Measurements from ENCODE around the gene OR2AJ1.

OR2AJ1 gene

DNA sequence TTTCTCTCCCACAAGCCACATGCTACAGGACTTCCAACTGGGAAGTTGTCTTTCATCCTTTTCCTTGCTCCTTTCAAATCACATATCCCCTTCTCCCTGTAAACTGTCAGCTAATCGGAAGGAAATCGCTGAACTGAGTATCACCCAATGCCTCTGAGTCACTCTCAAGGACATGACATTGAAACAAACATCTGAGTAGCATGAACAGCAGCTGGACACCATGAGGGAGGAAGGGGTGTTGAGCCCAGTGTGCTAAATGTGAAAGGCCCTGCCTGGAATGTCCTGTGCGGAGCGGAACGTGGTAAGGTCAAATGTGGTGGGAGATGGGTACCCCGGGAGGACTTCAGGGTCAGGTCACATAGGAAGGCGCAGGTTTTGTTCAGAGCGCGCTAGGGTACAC, at the start of gene OR2AJ1:
Gene OR2AJ1 (plus strand): TSS at position 22 of the 400 bp plus-strand sequence. CDS start 8,880 bp downstream, outside the sequence.
- no peak within 1 kb of the TSS for H3K9ac ChIP-seq (ENCODE audit: low read depth in 1 of 2, low read length in 2 of 2)
- no peaks in the 10 kb centered on the region for H3K27me3 ChIP-seq (ENCODE audit: control insufficient read depth in 2 of 2, insufficient read depth in 2 of 2, low read length in 2 of 2)
- no peaks in the 10 kb centered on the region for H3K36me3 ChIP-seq (ENCODE audit: control insufficient read depth in 2 of 2, insufficient read depth in 2 of 2, low read length in 2 of 2)
- H3K4me3 ChIP-seq (ENCODE audit: low read length in 2 of 2) = no peak within 1 kb of the TSS
- H3K4me1 ChIP-seq (ENCODE audit: control insufficient read depth in 2 of 2, insufficient read depth in 2 of 2, low read length in 2 of 2) = no peaks in the 10 kb centered on the region
- H3K27ac ChIP-seq (ENCODE audit: low read depth in 2 of 2, low read length in 2 of 2) = no peak within 1 kb of the TSS
- H3K9me3 ChIP-seq (ENCODE audit: control insufficient read depth in 2 of 2, low read length in 2 of 2) = no peaks in the 10 kb centered on the region

DNA sequence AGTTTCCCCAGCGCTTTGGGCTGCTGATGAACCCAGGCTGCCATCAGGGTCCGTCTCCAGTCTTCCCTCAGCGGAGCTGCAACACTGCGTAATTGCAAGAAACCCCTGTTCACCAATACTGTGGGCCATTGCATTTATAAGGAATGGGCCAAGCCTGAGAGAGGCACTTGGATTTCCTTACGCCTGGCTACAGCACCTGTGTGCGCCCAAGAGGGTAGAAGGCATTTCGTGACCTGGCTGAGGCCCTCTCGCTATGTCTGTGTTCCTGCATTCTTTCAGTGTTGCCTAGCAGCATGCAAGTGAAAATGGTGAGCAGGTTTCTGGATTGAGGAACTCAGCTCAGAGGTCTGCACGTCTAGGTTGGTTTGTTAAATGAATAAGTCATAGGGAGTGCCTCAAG, 41.3 kb upstream of the OR2AJ1 start:
- no peak overlapping the region for H3K4me3 ChIP-seq (ENCODE audit: low read length in 2 of 2)
- H3K4me1 ChIP-seq (ENCODE audit: control insufficient read depth in 2 of 2, insufficient read depth in 2 of 2, low read length in 2 of 2) = no peaks in the 10 kb centered on the region
- no peak overlapping the region for H3K27ac ChIP-seq (ENCODE audit: low read depth in 2 of 2, low read length in 2 of 2)
- no peaks in the 10 kb centered on the region for H3K27me3 ChIP-seq (ENCODE audit: control insufficient read depth in 2 of 2, insufficient read depth in 2 of 2, low read length in 2 of 2)
- no peak overlapping the region for H3K9ac ChIP-seq (ENCODE audit: low read depth in 1 of 2, low read length in 2 of 2)
- H3K36me3 ChIP-seq (ENCODE audit: control insufficient read depth in 2 of 2, insufficient read depth in 2 of 2, low read length in 2 of 2) = no peaks in the 10 kb centered on the region
- H3K9me3 ChIP-seq (ENCODE audit: control insufficient read depth in 2 of 2, low read length in 2 of 2) = no peaks in the 10 kb centered on the region

DNA sequence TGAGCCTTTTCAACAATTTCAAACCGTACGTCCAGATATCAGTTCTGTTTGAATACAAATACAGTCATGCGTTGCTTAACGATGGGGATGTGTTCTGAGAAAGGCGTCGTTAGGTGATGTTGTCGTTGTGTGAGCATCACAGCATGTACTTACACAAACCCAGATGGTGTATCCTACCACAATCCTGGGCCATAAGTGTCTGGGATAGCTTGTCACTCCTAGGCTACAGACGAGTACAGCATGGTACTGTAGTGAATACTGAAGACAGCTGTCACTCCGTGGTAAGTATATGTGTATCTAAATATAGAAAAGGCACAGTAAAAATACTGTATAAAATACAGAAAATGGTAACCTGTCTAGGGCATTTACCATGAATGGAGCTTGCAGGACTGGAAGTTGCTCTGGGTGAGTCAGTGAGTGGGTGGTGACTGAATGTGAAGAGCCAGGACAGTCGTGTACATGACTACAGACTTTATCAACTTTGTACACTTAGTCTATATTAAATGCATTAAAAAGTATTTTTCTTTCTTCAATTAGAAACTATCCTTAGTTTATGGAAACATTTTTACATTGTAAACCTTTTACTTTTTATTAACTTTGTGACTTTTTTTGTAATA, 39.8 kb upstream of the OR2AJ1 start:
- Histone ChIP-seq H3K4me1 (ENCODE audit: control insufficient read depth in 2 of 2, insufficient read depth in 2 of 2, low read length in 2 of 2) (no peaks in the 10 kb centered on the region), H3K27ac (ENCODE audit: low read depth in 2 of 2, low read length in 2 of 2) (no peak overlapping the region), H3K36me3 (ENCODE audit: control insufficient read depth in 2 of 2, insufficient read depth in 2 of 2, low read length in 2 of 2) (no peaks in the 10 kb centered on the region), H3K9me3 (ENCODE audit: control insufficient read depth in 2 of 2, low read length in 2 of 2) (no peaks in the 10 kb centered on the region), H3K4me3 (ENCODE audit: low read length in 2 of 2) (no peak overlapping the region), H3K27me3 (ENCODE audit: control insufficient read depth in 2 of 2, insufficient read depth in 2 of 2, low read length in 2 of 2) (no peaks in the 10 kb centered on the region), H3K9ac (ENCODE audit: low read depth in 1 of 2, low read length in 2 of 2) (no peak overlapping the region)

DNA sequence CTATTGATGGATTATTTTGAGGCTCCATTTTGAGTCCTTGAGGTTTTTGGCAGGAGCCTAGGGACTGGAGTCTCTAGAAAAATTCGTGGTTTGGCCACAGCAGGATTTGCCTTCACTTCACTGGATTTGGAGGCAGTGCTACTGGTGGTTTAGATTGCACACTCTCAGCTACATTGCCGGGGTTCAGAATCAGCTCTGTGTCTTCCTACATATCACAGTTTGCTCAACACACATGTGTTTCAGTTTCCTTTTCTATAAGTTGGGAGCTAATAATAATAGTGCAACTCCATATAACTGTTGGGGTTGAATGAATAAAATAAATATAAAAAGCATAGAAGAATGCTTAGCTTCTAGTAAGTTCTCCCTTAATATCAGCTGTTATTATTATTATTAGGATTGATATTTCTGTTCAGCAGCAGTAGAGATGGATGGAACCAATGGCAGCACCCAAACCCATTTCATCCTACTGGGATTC, 29.5 kb upstream of the OR2AJ1 start, which contains the start of gene OR2W3:
Gene OR2W3 (plus strand): TSS at position 425 of the 475 bp plus-strand sequence. CDS start 0 bp downstream, at position 425.
- Histone ChIP-seq H3K36me3 (ENCODE audit: control insufficient read depth in 2 of 2, insufficient read depth in 2 of 2, low read length in 2 of 2) (no peaks in the 10 kb centered on the region), H3K9ac (ENCODE audit: low read depth in 1 of 2, low read length in 2 of 2) (no peak within 1 kb of the TSS), H3K27me3 (ENCODE audit: control insufficient read depth in 2 of 2, insufficient read depth in 2 of 2, low read length in 2 of 2) (no peaks in the 10 kb centered on the region), H3K4me1 (ENCODE audit: control insufficient read depth in 2 of 2, insufficient read depth in 2 of 2, low read length in 2 of 2) (no peaks in the 10 kb centered on the region), H3K4me3 (ENCODE audit: low read length in 2 of 2) (no peak within 1 kb of the TSS), H3K27ac (ENCODE audit: low read depth in 2 of 2, low read length in 2 of 2) (no peak within 1 kb of the TSS), H3K9me3 (ENCODE audit: control insufficient read depth in 2 of 2, low read length in 2 of 2) (no peaks in the 10 kb centered on the region)

- Histone ChIP-seq H3K4me1 (ENCODE audit: control insufficient read depth in 2 of 2, insufficient read depth in 2 of 2, low read length in 2 of 2) (no peaks in the 10 kb centered on the region), H3K9me3 (ENCODE audit: control insufficient read depth in 2 of 2, low read length in 2 of 2) (no peaks in the 10 kb centered on the region), H3K27me3 (ENCODE audit: control insufficient read depth in 2 of 2, insufficient read depth in 2 of 2, low read length in 2 of 2) (no peaks in the 10 kb centered on the region), H3K36me3 (ENCODE audit: control insufficient read depth in 2 of 2, insufficient read depth in 2 of 2, low read length in 2 of 2) (no peaks in the 10 kb centered on the region), H3K9ac (ENCODE audit: low read depth in 1 of 2, low read length in 2 of 2) (no peak overlapping the region), H3K27ac (ENCODE audit: low read depth in 2 of 2, low read length in 2 of 2) (no peak overlapping the region), H3K4me3 (ENCODE audit: low read length in 2 of 2) (no peak overlapping the region)
Measured at GRCh38 chr1:247895976-247896375, 28.7 kb upstream of the OR2AJ1 start.

GRCh38 chr1:247904122-247904521, 20.6 kb upstream of the OR2AJ1 start:
- Histone ChIP-seq H3K27ac (ENCODE audit: low read depth in 2 of 2, low read length in 2 of 2) (no peak overlapping the region), H3K27me3 (ENCODE audit: control insufficient read depth in 2 of 2, insufficient read depth in 2 of 2, low read length in 2 of 2) (no peaks in the 10 kb centered on the region), H3K4me3 (ENCODE audit: low read length in 2 of 2) (no peak overlapping the region), H3K9ac (ENCODE audit: low read depth in 1 of 2, low read length in 2 of 2) (no peak overlapping the region), H3K36me3 (ENCODE audit: control insufficient read depth in 2 of 2, insufficient read depth in 2 of 2, low read length in 2 of 2) (no peaks in the 10 kb centered on the region), H3K4me1 (ENCODE audit: control insufficient read depth in 2 of 2, insufficient read depth in 2 of 2, low read length in 2 of 2) (no peaks in the 10 kb centered on the region), H3K9me3 (ENCODE audit: control insufficient read depth in 2 of 2, low read length in 2 of 2) (no peaks in the 10 kb centered on the region)

GRCh38 chr1:247905181-247905580, 19.5 kb upstream of the OR2AJ1 start:
- no peaks in the 10 kb centered on the region for H3K4me1 ChIP-seq (ENCODE audit: control insufficient read depth in 2 of 2, insufficient read depth in 2 of 2, low read length in 2 of 2)
- no peak overlapping the region for H3K27ac ChIP-seq (ENCODE audit: low read depth in 2 of 2, low read length in 2 of 2)
- no peaks in the 10 kb centered on the region for H3K36me3 ChIP-seq (ENCODE audit: control insufficient read depth in 2 of 2, insufficient read depth in 2 of 2, low read length in 2 of 2)
- H3K4me3 ChIP-seq (ENCODE audit: low read length in 2 of 2) = no peak overlapping the region
- H3K9me3 ChIP-seq (ENCODE audit: control insufficient read depth in 2 of 2, low read length in 2 of 2) = no peaks in the 10 kb centered on the region
- H3K27me3 ChIP-seq (ENCODE audit: control insufficient read depth in 2 of 2, insufficient read depth in 2 of 2, low read length in 2 of 2) = no peaks in the 10 kb centered on the region
- no peak overlapping the region for H3K9ac ChIP-seq (ENCODE audit: low read depth in 1 of 2, low read length in 2 of 2)

- Histone ChIP-seq H3K27ac (ENCODE audit: low read depth in 2 of 2, low read length in 2 of 2) (no peak overlapping the region), H3K9me3 (ENCODE audit: control insufficient read depth in 2 of 2, low read length in 2 of 2) (peaks cover 0 to 2% of the 10 kb centered on the region in 2 donors), H3K4me1 (ENCODE audit: control insufficient read depth in 2 of 2, insufficient read depth in 2 of 2, low read length in 2 of 2) (no peaks in the 10 kb centered on the region), H3K9ac (ENCODE audit: low read depth in 1 of 2, low read length in 2 of 2) (no peak overlapping the region), H3K36me3 (ENCODE audit: control insufficient read depth in 2 of 2, insufficient read depth in 2 of 2, low read length in 2 of 2) (no peaks in the 10 kb centered on the region), H3K27me3 (ENCODE audit: control insufficient read depth in 2 of 2, insufficient read depth in 2 of 2, low read length in 2 of 2) (no peaks in the 10 kb centered on the region), H3K4me3 (ENCODE audit: low read length in 2 of 2) (peak overlapping the region in 1 of 2 donors; percentile 55)
Measured at GRCh38 chr1:247905910-247906503, 18.7 kb upstream of the OR2AJ1 start.

DNA sequence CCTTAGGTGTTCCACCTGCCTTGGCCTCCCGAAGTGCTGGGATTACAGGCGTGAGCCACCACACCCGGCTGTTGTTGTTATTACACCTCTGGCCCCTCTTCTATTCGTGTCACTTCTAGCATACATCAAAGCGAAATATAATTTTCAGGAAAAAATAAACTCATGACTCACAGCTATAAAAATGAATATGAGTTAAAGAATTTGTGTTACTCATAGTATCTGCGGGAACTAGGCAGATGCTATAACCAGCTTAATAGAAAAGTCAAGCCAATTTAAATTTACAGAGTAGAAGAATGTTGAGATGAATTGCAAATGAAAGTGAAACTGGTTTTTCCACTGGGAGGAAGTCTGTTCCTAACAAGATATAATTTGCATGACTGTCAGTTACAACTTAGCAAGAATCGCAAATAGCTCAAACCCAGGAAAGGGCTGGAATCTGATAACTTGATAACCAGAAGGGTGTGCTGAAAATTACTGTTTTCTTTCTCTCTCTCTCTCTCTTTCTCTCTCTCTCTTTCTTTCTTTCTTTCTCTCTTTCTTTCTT, 18.1 kb upstream of the OR2AJ1 start:
- H3K4me3 ChIP-seq (ENCODE audit: low read length in 2 of 2) = peak overlapping the region in 1 of 2 donors; percentile 55
- H3K4me1 ChIP-seq (ENCODE audit: control insufficient read depth in 2 of 2, insufficient read depth in 2 of 2, low read length in 2 of 2) = no peaks in the 10 kb centered on the region
- H3K27ac ChIP-seq (ENCODE audit: low read depth in 2 of 2, low read length in 2 of 2) = no peak overlapping the region
- H3K36me3 ChIP-seq (ENCODE audit: control insufficient read depth in 2 of 2, insufficient read depth in 2 of 2, low read length in 2 of 2) = no peaks in the 10 kb centered on the region
- no peaks in the 10 kb centered on the region for H3K27me3 ChIP-seq (ENCODE audit: control insufficient read depth in 2 of 2, insufficient read depth in 2 of 2, low read length in 2 of 2)
- H3K9ac ChIP-seq (ENCODE audit: low read depth in 1 of 2, low read length in 2 of 2) = no peak overlapping the region
- H3K9me3 ChIP-seq (ENCODE audit: control insufficient read depth in 2 of 2, low read length in 2 of 2) = peaks cover 0 to 2% of the 10 kb centered on the region in 2 donors

GRCh38 chr1:247908766-247909165, 15.9 kb upstream of the OR2AJ1 start:
- Histone ChIP-seq H3K9ac (ENCODE audit: low read depth in 1 of 2, low read length in 2 of 2) (no peak overlapping the region), H3K4me1 (ENCODE audit: control insufficient read depth in 2 of 2, insufficient read depth in 2 of 2, low read length in 2 of 2) (no peaks in the 10 kb centered on the region), H3K27ac (ENCODE audit: low read depth in 2 of 2, low read length in 2 of 2) (no peak overlapping the region), H3K4me3 (ENCODE audit: low read length in 2 of 2) (no peak overlapping the region), H3K36me3 (ENCODE audit: control insufficient read depth in 2 of 2, insufficient read depth in 2 of 2, low read length in 2 of 2) (no peaks in the 10 kb centered on the region), H3K27me3 (ENCODE audit: control insufficient read depth in 2 of 2, insufficient read depth in 2 of 2, low read length in 2 of 2) (no peaks in the 10 kb centered on the region), H3K9me3 (ENCODE audit: control insufficient read depth in 2 of 2, low read length in 2 of 2) (peaks cover 0 to 2% of the 10 kb centered on the region in 2 donors)
